SH-SY5Y (cell line): ENCODE measurements around the gene TM7SF2.

Experiments
- GATA2 ChIP-seq: IDR thresholded peaks from 2 replicates; pipeline ENCODE4 v1.6.1; 2011; ENCODE audit warnings: mild to moderate bottlenecking, low read depth, low read length
- GATA3 ChIP-seq: IDR thresholded peaks from 2 replicates; pipeline ENCODE4 v1.6.1; 2011; ENCODE audit warnings: low read depth, mild to moderate bottlenecking, low read length, moderate library complexity

DNA sequence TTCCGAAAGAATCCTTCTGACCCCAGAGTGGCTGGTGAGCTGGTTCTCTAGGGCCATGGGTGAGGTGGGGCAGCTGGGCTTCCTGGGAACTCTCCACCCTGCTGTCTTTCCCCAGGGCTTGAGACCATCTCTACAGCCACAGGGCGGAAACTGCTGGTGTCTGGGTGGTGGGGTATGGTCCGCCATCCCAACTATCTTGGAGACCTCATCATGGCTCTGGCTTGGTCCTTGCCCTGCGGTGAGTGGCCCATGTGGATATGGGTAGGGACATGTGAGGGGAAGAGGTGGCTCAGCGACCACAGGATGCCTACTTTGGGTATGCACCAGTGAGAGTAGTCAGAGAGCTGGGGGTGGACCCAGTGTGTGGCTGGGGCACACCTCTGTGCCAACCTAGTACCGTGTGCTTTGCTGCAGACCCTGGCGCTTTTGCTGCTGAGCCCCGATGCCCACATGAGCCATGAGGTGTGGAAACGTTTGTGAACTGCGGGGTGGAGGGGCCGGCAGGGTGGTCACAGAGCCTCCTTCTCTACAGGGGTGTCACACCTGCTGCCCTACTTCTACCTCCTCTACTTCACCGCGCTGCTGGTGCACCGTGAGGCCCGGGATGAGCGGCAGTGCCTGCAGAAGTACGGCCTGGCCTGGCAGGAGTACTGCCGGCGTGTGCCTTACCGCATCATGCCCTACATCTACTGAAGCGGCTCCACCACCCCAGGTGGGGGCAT is 3.9 kb downstream of the TM7SF2 start:
- no peak for TF ChIP-seq GATA2
- TF ChIP-seq GATA3 = no peak
